ENCODE measurements around the gene CHD6.

DNA sequence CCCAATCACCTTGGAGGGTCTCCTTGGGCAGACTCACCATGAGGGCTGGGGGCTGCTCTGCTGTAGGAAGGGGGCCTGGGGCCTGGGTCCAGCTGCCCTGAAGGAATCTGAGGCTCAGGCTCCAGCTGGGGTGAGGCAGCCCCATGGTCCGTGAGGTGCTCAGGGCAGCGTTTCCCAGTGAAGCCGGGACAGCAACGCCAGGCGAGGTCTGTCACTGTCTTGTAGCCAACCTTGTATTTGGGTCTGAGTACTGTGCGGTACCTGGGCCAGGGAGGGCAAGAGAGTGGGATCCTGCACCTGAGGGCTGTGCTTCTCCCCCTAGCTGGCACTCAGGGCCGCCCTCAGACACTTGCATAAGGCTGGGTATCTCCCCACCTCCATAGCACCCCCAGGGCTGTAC, 254.6 kb downstream of the CHD6 start:
- no peak for TF ChIP-seq POLR2A (IDR thresholded peaks at IDR 0.05)
- TF ChIP-seq, protein P1, sequence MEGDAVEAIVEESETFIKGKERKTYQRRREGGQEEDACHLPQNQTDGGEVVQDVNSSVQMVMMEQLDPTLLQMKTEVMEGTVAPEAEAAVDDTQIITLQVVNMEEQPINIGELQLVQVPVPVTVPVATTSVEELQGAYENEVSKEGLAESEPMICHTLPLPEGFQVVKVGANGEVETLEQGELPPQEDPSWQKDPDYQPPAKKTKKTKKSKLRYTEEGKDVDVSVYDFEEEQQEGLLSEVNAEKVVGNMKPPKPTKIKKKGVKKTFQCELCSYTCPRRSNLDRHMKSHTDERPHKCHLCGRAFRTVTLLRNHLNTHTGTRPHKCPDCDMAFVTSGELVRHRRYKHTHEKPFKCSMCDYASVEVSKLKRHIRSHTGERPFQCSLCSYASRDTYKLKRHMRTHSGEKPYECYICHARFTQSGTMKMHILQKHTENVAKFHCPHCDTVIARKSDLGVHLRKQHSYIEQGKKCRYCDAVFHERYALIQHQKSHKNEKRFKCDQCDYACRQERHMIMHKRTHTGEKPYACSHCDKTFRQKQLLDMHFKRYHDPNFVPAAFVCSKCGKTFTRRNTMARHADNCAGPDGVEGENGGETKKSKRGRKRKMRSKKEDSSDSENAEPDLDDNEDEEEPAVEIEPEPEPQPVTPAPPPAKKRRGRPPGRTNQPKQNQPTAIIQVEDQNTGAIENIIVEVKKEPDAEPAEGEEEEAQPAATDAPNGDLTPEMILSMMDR (IDR thresholded peaks at IDR 0.05), result no peak
